Glomerular visceral epithelial cell (primary cell): ENCODE measurements around the gene RPP21.

Experiments used
- DNase-seq: peaks from one replicate; pipeline ENCODE4 v3.0.0-alpha.2; 2016; ENCODE audit errors: extremely low spot score

Gene RPP21

DNA sequence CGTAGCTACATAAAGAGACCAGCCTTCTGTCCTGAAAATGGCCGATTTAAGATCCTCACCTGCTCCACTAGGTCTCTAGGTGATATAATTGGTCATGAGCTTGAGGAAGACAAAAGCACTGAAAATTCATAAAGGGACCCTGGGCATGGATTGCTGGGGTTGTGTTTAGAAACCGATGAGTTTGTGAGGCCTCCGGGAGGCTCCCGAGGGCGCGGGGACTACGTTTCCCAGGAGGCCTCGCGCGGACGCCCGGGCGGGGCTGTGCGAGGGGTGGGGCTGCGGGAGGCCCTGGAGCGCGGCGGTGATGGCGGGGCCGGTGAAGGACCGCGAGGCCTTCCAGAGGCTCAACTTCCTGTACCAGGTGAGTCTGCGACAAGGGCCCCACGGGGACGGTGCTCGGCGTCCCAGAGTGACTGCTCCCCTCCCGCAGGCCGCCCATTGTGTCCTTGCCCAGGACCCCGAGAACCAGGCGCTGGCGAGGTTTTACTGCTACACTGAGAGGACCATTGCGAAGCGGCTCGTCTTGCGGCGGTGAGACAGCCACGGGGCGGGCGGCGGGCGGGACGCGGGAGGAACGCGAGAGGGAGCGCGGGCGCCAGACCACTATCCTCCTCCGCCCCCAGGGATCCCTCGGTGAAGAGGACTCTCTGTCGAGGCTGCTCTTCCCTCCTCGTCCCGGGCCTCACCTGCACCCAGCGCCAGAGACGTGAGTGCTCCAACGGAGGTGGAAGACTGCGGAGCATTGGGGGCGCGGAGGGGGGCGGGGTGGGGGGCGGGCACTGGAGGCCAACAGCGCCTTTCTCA, at the start of gene RPP21:
RPP21 (plus strand) TSS at position 289 of the 804 bp plus-strand sequence; CDS start at position 305, 16 bp downstream.
- peak; percentile 81 for DNase-seq

DNA sequence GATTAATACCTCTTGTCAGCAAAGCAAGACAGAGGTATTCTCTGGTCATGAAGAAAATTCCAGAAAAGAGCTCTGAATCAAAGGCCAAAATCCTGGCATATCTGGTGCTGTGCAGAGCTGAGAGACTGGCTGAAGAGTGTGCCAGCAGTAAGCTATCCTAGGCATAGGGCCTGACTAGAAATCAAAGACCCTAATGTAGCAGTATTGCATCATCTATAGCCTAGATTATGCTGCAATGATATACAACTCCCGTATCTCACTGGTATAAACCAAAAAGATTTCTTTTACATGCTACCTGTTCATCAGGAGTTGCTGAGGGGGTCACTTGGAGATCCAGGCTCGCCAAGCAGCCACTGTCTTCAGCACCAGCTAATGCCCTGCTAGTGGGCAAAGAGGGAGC, 49.1 kb upstream of the RPP21 start:
- no peak for DNase-seq

DNA sequence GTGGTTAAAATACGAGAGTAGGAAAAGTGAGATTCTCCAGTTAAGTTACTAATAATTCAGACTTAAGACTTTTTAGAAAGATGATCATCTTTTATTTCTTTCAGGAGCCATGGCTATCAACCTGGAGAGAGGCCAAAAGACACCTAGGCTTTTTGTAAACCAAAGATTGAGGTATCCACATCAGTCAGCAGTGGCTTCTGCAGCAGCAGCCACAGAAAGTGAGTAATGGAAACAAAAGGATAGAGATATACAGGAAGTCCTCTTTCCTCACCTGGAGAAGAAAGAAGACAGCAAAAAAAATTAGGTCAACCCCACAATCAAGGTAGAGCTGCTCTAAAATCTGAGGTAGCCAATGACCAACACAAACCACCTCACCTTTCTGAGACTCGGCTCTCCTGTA, 41.0 kb upstream of the RPP21 start:
- no peak for DNase-seq

DNA sequence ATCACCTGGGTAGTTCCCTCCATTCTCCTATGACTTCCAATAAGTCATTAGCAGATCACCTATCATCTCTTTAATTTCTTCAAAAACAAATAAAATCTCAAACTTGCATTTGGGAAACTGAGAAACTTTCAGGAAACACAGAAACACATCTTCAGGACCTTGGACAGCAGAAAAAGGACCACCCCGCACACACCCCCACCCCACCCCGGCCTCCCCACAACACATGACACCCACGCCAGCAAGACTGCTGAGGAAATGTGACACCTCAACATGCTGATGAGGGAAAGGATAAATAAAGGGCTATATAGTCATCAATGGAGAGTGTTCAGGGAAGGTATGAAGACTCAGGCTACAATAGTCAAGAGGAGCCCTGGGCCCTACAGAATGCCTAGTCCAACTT, 33.9 kb upstream of the RPP21 start:
- no peak for DNase-seq

DNA sequence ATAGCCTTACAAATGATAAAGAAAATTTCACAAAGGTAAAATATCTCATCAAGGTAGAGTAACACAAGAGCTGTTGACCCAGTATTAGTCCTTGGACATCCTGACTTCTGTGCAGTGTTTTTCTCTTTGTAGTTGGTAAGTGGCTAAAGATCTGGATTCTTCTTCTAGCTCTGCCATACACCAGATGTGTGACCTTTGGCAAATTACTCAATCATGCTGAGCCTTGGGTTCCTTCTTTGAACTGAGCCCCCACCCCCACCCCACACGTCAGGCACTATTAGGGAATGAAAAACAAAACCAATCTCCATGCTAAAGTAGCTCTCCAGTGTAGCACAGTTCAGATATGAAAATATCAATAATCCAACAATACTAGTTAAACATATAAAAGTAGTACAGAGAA, 33.3 kb upstream of the RPP21 start:
- DNase-seq, result no peak

DNA sequence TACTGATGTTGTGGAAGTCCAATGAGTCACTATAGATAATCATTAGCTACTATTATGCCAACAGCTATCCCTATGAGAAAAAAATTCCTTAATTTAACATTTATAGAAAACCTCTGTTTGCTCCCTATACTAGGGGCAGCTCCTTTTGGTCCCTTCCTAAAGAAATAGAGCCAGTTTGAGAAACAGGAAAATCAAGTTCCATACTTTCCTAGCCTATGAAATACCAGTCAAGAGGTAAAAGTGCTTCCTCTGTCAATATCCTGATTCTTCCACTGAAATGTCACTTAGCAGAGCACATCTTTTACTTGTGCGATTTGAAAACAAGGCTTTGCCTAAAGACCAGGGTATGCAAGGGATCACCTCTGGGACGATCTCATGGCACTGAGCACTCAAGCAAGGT, 32.7 kb upstream of the RPP21 start:
- DNase-seq, result no peak

DNA sequence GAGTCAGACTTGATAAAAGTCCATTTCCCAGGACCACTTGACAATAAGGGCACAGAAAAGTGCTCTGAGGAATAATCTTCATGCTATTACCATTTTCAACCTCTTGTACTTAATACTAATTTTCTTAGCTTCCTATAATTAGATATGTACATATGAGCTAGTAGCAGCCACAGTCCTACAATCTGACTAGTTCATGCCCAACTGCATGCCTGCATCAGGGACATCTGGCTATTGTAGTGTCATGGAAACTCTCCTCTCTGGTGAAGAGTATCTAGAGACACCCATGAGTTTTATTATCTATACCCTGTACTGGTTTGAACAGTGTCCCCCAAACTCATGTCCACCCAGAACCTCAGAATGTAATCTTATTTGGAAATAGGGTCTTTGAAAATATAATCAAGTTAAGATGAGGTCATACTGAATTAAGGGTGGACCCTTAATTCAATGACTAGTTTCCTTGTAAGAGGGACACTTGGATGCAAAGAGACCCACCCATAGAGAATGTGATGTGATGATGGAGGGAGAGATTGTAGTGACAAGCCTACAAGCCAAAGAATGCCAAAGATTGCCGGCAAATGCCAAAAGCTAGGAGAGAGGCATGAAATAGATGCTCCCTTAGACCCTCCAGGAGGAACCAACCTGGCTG, 32.2 kb upstream of the RPP21 start:
- no peak for DNase-seq

DNA sequence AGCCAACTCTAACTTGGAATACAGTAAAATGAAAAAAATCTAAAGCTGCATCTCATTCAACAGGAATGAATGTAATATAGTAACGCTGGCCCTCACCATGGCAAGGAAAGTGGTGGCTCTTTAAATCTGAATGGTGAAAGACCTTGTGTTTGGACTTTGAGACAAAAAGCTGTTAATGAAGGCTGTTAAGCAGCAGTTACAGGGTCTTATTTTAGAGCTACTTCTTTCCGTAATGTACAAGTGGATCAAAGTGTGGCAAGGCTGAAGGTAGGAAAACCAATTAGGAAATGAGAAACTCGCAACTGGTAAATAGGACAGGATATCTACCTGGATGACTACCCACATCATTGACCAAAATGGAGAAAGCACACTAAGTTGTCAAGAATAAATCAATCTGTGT, 29.8 kb upstream of the RPP21 start:
- DNase-seq, result no peak

DNA sequence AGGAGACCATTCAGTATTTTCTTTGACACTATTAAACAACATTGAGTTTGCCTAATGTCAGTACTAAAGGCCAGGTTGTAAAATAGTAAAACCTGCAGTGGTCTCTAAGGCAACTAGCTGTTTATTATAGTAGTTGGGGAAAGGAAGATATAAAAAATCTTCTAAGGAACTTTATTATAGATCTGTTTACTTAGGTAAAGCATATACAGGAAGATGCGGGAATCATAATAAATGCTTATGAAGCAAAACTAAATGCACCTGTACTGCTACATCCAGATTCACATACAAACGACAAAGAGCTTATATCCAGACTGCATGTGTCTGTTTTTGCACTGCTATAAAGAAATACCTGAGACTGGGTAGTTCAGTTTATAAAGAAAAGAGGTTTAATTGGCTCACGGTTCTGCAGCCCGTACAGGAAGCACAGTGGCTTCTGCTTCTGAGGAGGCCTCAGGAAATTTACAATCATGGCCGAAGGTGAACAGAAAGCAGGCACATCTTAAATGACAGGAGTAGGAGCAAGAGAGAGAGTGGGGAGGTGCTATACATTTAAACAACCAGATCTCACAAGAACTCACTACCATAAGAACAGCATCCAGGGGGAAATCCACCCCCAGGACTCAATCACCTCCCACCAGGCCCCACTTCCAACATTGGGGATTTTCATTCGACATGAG, 26.9 kb upstream of the RPP21 start:
- DNase-seq, result no peak

DNA sequence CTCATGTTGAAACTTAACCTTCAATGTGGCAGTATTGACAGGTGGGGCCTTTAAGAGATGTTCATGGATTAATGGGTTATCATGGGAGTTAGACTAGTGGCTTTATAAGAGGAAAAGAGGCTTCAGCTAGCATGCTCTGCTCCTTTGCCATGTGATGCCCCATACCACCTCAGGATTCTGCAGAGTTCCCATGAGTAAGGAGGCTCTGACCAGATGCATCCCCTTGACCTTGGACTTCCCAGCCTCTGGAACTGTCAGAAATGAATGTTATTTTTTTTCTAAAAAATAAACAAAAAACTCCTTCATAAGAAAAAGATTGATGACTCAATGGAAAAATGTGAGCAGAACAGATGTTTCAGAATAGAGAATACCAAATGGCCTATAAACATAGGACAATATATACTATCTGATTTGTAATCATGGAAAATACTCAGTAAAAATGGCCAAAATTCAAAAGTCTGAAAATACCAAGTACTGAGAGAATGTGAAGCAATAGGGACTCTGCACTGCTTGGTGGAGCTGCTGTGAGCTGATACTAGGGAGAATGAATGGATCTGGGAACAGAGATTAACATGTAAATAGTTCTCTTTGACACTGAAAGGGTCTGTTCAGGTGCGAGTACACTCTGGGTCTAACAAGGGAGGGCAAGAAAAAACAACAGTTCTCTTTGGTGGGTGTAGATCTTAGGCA, 25.7 kb upstream of the RPP21 start:
- no peak for DNase-seq

DNA sequence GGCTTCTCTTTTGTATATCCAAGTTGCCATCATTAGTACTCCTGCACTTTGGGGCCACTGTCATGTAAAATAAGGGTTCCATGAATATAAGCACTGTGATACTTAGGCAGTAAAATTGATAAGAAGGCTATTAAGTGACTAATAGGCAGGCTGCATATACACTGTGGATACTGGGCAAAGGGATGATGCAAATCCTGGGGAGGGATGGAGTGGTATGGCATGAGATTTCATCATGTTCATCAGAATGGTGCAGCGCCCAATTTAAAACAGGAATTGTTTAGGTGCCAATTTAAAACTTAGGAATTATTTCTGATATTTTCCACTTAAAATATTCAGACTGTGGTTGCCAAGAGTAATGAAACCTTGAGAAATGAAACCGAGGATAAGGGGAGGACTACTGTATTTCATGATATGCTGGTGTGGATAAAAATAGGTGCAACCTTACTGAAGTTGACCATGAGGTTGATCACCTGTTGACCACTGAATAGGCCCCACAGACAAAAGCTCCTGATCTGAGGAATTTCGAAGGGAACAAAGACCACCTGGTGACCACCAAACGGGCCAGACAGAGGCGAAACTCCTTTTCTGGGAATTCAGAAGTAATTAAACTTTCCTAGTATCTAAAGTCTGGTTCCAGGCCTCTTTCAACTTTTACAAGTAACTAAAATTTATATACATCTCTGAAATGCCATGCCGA, 23.1 kb upstream of the RPP21 start:
- DNase-seq, result no peak

DNA sequence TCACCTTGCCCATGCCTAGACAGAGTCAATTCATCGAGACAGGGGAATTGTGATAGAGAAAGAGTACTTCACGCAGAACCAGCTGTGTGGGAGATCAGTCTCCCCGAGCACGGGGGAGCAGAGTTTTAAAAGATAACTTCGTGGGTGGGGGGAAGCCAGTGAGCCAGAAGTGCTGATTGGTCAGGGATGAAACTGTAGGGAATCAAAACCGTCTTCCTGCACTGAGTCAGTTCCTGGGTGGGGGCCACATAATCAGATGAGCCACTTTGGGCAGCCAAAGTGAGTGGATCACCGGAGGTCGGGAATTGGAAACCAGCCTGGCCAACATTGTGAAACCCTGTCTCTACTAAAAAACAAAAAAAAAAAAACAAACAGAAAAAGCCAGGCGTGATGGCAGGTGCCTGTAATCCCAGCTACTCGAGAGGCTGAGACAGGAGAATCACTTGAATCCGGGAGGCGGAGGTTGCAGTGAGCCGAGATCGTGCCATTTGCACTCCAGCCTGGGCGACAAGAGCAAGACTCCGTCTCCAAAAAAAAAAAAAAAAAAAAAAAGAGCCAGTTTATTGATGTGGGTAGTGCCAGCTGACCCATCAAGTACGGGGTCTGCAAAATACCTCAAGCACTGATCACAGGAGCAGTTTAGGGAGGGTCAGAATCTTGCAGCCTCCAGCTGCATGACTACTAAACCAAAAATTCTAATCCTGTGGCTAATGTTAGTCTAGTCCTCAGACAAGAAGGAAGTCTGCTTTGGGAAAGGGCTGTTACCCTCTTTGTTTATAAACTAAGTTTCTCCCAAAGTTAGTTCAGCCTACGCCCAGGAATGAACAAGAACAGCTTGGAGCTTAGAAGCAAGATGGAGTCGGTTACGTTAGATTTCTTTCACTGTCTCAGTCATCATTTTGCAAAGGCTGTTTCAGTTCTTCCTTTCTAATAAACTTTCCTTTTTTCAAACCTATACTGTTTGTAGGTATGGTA, 22.1 kb upstream of the RPP21 start:
- DNase-seq, result no peak

DNA sequence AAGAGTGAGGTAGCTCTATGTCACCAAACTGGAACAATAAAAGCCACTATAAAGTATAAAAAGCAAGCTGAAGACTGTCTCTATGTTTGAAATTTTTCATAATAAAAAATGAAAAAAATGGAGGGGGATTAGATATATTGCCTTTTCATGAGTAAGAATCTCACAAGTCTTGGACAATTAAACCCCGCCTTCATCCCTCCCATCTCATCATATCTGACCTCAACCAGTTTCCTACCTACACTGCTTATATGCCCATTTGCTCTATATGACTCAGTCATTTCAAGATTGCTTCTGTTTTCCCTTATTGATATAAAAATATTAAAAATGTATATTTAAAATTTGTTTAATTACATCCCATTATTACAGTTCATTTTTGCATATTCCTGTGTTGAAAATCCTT, 21.1 kb upstream of the RPP21 start:
- DNase-seq, result no peak

DNA sequence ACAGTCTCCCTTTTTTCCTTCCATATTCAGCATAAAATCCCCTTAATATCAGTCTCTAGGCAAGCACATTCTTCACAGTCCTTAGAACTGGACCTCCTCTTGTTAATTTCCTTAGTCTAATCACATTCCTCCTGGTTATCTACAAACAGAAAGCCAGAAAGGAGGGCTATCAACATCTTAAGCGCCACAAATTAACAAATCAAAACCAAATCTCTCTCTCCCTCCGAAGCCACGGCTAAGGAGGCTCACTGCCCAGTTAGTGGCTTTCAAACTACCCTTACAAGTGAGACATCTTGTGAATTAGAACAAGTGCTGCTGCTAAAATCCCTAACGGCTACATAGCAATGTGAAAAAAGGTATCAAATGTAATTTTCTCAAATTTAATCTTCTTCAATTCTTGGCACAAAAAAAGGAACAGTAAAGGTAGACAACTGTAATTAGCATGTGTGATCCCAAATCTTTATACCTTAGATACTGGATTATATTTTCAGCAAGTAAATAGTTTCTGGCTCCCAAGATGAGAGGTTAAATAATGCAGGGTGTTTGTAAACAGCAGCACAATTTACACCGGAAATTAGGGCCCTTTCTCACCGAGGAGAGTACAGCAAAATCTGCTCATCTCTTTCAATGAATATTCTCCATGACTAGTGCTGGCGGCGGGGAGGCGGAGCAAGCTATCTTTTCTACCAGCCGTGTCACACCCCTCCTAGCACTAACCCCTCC, 19.6 kb upstream of the RPP21 start:
- no peak for DNase-seq

DNA sequence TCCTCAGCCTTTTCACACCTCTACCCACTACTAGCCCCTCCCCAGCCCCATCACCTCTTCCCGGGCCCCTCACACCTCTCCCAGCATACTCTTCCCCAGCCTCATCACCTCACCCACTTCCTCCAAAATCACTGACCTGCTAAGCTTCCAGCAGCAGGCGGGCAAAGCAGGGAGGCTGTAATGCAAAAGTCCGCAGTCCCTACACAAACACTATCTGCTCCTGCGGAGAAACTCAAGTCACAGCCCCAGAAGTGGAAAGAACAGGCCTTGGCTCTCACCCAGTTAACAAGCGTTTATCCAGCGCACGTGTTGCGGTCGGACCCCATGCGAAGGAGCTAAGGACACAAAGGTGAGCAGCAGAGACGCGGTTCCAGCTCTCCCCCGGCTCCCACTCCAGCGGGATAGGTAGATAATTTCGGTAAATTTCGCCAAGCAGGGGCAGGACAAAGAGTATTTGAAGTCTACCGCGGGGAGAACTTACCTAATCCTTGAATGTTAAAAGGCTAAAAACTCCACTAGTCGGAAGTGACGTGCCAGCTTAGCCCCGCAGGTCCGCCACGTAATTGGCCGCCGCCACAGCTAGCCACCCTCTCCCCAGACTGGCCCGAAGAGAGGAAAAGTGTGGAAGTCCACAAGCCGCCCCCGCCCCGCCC, 19.0 kb upstream of the RPP21 start:
- DNase-seq, result peak; percentile 73

DNA sequence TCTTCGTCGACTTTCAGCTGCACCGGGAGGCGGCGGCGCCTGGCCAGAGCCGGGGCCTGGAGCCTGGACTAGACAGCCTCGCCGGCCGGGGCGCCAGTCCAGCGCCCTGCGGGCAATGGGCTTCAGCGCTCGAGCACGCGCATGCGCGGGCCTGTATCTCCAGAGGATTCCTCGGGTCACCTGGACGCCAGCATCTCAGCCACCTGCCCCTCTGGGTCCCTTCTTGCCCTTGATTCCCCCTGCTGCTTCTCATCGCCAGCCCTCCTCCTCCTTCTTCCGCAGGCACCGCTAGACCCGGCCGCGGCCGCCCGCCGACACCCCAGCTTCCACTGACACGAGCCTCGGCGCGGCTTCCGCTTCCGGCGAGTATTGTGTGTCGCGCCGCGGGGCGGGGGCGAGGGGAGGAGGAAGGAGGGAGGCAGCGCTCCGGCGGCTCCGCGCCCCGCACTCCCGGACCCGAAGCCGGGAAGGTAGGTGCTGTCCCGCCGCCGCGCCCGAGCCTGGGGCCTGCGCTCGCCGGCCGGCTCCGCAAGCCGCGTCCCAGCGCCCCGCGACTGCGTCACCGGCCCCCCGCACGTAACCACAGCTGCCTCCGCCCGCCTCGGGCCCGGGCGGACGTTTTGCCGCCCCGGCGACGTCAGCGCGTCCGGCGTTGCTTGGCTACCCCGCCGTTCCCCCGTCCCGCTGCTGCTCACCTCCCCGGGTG, 18.3 kb upstream of the RPP21 start, which contains the start of gene TRIM39:
TRIM39 (plus strand) TSS at position 402 of the 706 bp plus-strand sequence. CDS start 2,391 bp downstream, outside the sequence.
- DNase-seq, result peak; percentile 79

DNA sequence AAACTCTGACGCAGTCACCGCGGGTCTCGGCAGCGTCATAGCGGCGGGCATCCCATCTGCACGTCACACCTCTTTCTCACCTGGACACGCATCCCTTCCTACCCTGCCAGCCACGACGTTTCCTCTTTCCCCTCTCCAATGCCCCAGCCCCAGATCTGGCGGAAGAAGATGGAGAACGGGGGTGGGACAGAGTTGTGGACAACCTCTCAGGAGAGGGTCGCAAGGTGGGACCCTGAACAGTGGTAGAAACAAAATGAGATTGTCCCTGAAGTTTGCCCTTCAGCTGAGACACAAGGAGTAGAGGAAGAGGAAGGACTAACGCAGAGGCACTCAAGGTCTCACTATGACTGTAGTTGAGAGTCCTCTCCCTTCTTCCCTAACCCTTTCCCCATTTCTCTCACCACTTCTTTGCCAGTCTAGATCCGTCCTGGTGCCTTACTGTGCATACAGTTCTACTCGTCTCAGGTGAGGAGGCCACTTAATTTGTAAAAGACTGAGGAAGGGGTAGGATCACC, 17.7 kb upstream of the RPP21 start:
- DNase-seq, result no peak

DNA sequence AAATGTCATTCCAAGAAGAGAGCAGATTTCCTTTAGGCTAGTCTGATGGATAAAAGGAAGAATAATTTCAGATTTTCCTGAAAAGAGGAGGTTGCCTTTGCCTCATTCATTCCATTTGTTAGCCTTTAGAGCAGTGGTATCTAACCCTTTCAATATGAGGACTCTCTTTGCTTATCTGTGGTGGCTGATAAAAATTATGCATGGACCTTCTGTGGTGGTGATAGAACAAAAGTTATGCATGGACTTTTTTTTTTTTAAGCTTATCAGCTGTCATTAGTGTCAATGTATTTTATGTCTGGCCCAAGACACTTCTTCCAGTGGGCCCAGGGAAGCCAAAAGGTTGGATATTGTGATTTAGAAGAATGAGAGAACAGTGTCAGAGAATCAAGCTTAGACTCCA, 16.6 kb upstream of the RPP21 start:
- no peak for DNase-seq
